ENCODE results near the gene LTBP1. TPM values are rescaled to one million over a fixed set of nuclear protein-coding genes. Genes with fewer than 3 reads are reported as not detected.

The LTBP1 gene
- total RNA-seq, 1 experiment from 2014 or later: 12.5 TPM

GRCh38 chr2:33264766-33265165 lies 318.0 kb downstream of the LTBP1 start:
- DNase-seq (ENCODE audit: low read depth, low spot score): no peak
- no TSS peak for BruUV-seq (replicated peaks)
- ChIA-PET CTCF (no interaction called here), POLR2A (interaction anchor here (0.6 kb wide), 1 partner anchor 68 kb away, joined by 6 read pairs; no protein-coding TSS in a partner anchor)
- Histone ChIP-seq H3K27ac (ENCODE audit: low read length) (no peak overlapping the region), H3K4me3 (ENCODE audit: low read depth in 2 of 2, low read length in 2 of 2) (no peak overlapping the region), H3K36me3 (ENCODE audit: control insufficient read depth, insufficient read depth, low read length) (no peaks in the 10 kb centered on the region), H3K4me1 (ENCODE audit: control insufficient read depth, insufficient read depth, low read length) (no peaks in the 10 kb centered on the region), H3K27me3 (ENCODE audit: control insufficient read depth, insufficient read depth, low read length) (no peaks in the 10 kb centered on the region), H3K9me3 (ENCODE audit: control insufficient read depth, insufficient read depth, low read depth, low read length) (peaks cover 3% of the 10 kb centered on the region)
- in situ Hi-C loops (cut with HindIII; ENCODE audit: low pct_unique_long_range_greater_than_20kb, low sequenced_read_pairs): no loop called here
- no peak for ATAC-seq
- intact Hi-C loops (cut with micrococcal nuclease; ENCODE audit: unreplicated experiment): no loop called here
- TF ChIP-seq TCF7L2 (IDR thresholded peaks at IDR 0.05; ENCODE audit: low read depth, low read length) (no peak), REST (IDR thresholded peaks at IDR 0.05; ENCODE audit: insufficient read depth in 1 of 2, low read depth in 2 of 2, low read length in 1 of 2) (no peak), CTCF (IDR thresholded peaks at IDR 0.05) (no peak), SIN3A (IDR thresholded peaks at IDR 0.05; ENCODE audit: borderline replicate concordance, insufficient read depth, low read depth, low read length) (no peak), POLR2AphosphoS5 (IDR thresholded peaks at IDR 0.05; ENCODE audit: low read depth, low read length) (no peak)

- no peak for ATAC-seq
- peaks cover 3% of the 10 kb centered on the region for H3K9me3 ChIP-seq (ENCODE audit: control insufficient read depth, insufficient read depth, low read depth, low read length)
- intact Hi-C loops (cut with micrococcal nuclease; ENCODE audit: unreplicated experiment): no loop called here
- no TSS peak for BruUV-seq (replicated peaks)
- ChIA-PET CTCF (no interaction called here), POLR2A (no interaction called here)
- TF ChIP-seq CTCF (IDR thresholded peaks at IDR 0.05): no peak
- TF ChIP-seq POLR2AphosphoS5 (IDR thresholded peaks at IDR 0.05; ENCODE audit: low read depth, low read length): no peak
- TF ChIP-seq TCF7L2 (IDR thresholded peaks at IDR 0.05; ENCODE audit: low read depth, low read length): no peak
- no peak for TF ChIP-seq REST (IDR thresholded peaks at IDR 0.05; ENCODE audit: insufficient read depth in 1 of 2, low read depth in 2 of 2, low read length in 1 of 2)
- no peak for TF ChIP-seq SIN3A (IDR thresholded peaks at IDR 0.05; ENCODE audit: borderline replicate concordance, insufficient read depth, low read depth, low read length)
- DNase-seq (ENCODE audit: low read depth, low spot score): no peak
- no peaks in the 10 kb centered on the region for H3K4me1 ChIP-seq (ENCODE audit: control insufficient read depth, insufficient read depth, low read length)
- in situ Hi-C loops (cut with HindIII; ENCODE audit: low pct_unique_long_range_greater_than_20kb, low sequenced_read_pairs): no loop called here
- no peaks in the 10 kb centered on the region for H3K36me3 ChIP-seq (ENCODE audit: control insufficient read depth, insufficient read depth, low read length)
- H3K27ac ChIP-seq (ENCODE audit: low read length): no peak overlapping the region
- H3K27me3 ChIP-seq (ENCODE audit: control insufficient read depth, insufficient read depth, low read length): no peaks in the 10 kb centered on the region
- H3K4me3 ChIP-seq (ENCODE audit: low read depth in 2 of 2, low read length in 2 of 2): no peak overlapping the region
Measured at GRCh38 chr2:33265584-33266338, 319.0 kb downstream of the LTBP1 start.

Data from Panc1 (cell line).